Posterior cingulate gyrus (tissue), 11 donors: ENCODE data around the gene ASTN2.
"Not testable (repeated sequence)": the region's sequence is repeated elsewhere in the genome, so short reads cannot be mapped to it uniquely, and the experiment has no call there.

Experiments used
- DNase-seq, 10 donors: peaks; one replicate each; pipeline versions ENCODE4 v3.0.0 to v3.0.0-alpha.2; 2020 to 2021; ENCODE audit warnings: mixed read lengths in 3 of 10
- intact Hi-C: fragments of 100-400 bp; cut with DNase I; formaldehyde crosslinking; loops from one replicate; pipeline ENCODE4 v1.15.1; 2023

The ASTN2 gene

GRCh38 chr9:116870566-116870965 lies 544.3 kb downstream of the ASTN2 start:
- no peak for DNase-seq

GRCh38 chr9:116868201-116868600 lies 546.7 kb downstream of the ASTN2 start:
- DNase-seq = no peak
- intact Hi-C loops = no loop called here

More at GRCh38 chr9:116870566-116870965, 544.3 kb downstream of the ASTN2 start:
- intact Hi-C loops = no loop called here

GRCh38 chr9:116861321-116861720 lies 553.5 kb downstream of the ASTN2 start:
- DNase-seq = no peak
- intact Hi-C loops = no loop called here

GRCh38 chr9:116860509-116861120 lies 554.2 kb downstream of the ASTN2 start:
- peak in 9 of 10 donors; percentile 43 to 92 (median 69) for DNase-seq
- intact Hi-C loops = loop anchor here (1.0 kb wide), 1 partner anchor 123 kb away; no protein-coding TSS in a partner anchor

GRCh38 chr9:116859763-116860162 lies 555.1 kb downstream of the ASTN2 start:
- intact Hi-C loops = loop anchor here (1.0 kb wide), 1 partner anchor 122 kb away; no protein-coding TSS in a partner anchor
- no peak for DNase-seq

GRCh38 chr9:116857321-116857720 lies 557.5 kb downstream of the ASTN2 start:
- intact Hi-C loops = no loop called here
- no peak for DNase-seq

GRCh38 chr9:116855881-116856662 lies 558.8 kb downstream of the ASTN2 start:
- intact Hi-C loops = no loop called here
- peak in 2 of 10 donors; percentile 12 to 80 for DNase-seq

GRCh38 chr9:116849721-116850120 lies 565.1 kb downstream of the ASTN2 start:
- intact Hi-C loops = no loop called here
- no peak for DNase-seq

GRCh38 chr9:116844621-116845020 lies 570.2 kb downstream of the ASTN2 start:
- intact Hi-C loops = no loop called here

GRCh38 chr9:116843863-116844620 lies 570.8 kb downstream of the ASTN2 start:
- intact Hi-C loops = no loop called here

More at GRCh38 chr9:116844621-116845020, 570.2 kb downstream of the ASTN2 start:
- DNase-seq = no peak

GRCh38 chr9:116842658-116843057 lies 572.2 kb downstream of the ASTN2 start:
- intact Hi-C loops = no loop called here
- no peak for DNase-seq

More at GRCh38 chr9:116843863-116844620, 570.8 kb downstream of the ASTN2 start:
- peak in 3 of 10 donors; percentile 13 to 39 (median 16) for DNase-seq

- intact Hi-C loops, DNase-seq: not testable (repeated sequence)
Measured at GRCh38 chr9:116838468-116838867, 576.4 kb downstream of the ASTN2 start.

GRCh38 chr9:116837018-116837989 lies 577.6 kb downstream of the ASTN2 start:
- DNase-seq = no peak
- intact Hi-C loops = no loop called here

- intact Hi-C loops, DNase-seq: not testable (repeated sequence)
Measured at GRCh38 chr9:116830321-116830720, 584.5 kb downstream of the ASTN2 start.

GRCh38 chr9:116821633-116822229 lies 593.1 kb downstream of the ASTN2 start:
- no peak for DNase-seq
- intact Hi-C loops = no loop called here

- no peak for DNase-seq
- intact Hi-C loops = no loop called here
Measured at GRCh38 chr9:116819116-116819515, 595.7 kb downstream of the ASTN2 start.

- no peak for DNase-seq
- intact Hi-C loops = no loop called here
Measured at GRCh38 chr9:116817762-116818161, 597.1 kb downstream of the ASTN2 start.

- intact Hi-C loops = no loop called here
Measured at GRCh38 chr9:116816484-116816883, 598.4 kb downstream of the ASTN2 start.

GRCh38 chr9:116815835-116816234 lies 599.0 kb downstream of the ASTN2 start:
- intact Hi-C loops = no loop called here
- DNase-seq = no peak

More at GRCh38 chr9:116816484-116816883, 598.4 kb downstream of the ASTN2 start:
- no peak for DNase-seq

GRCh38 chr9:116813031-116813300 lies 601.9 kb downstream of the ASTN2 start:
- DNase-seq = no peak
- intact Hi-C loops = no loop called here
